ENCODE data around the gene GNPTG. TPM values are rescaled to one million over a fixed set of nuclear protein-coding genes. Genes with fewer than 3 reads are reported as not detected.

The GNPTG gene
- polyA plus RNA-seq, 1 experiment, result 113 TPM

- ChIA-PET CTCF (no interaction called here), POLR2A (no interaction called here)
- DNase-seq (ENCODE audit: low read depth), result no peak
- Histone ChIP-seq H3K36me3 (ENCODE audit: control insufficient read depth, insufficient read depth, low read length) (no peaks in the 10 kb centered on the region), H3K27me3 (ENCODE audit: control insufficient read depth, insufficient read depth, low read length) (no peaks in the 10 kb centered on the region; the same call in 1 of the 2 replicates), H3K4me3 (ENCODE audit: low read depth, low read length) (no peak overlapping the region)
- TF ChIP-seq CTCF (IDR thresholded peaks at IDR 0.05; ENCODE audit: insufficient read depth, low read depth, low read length), result no peak
These were observed 10.8 kb upstream of the GNPTG start for GRCh38 chr16:1340730-1341494.

GRCh38 chr16:1341495-1342420 is 10.0 kb upstream of the GNPTG start:
- TF ChIP-seq CTCF (IDR thresholded peaks at IDR 0.05; ENCODE audit: insufficient read depth, low read depth, low read length), result no peak
- ChIA-PET POLR2A (no interaction called here), CTCF (no interaction called here)
- H3K4me3 ChIP-seq (ENCODE audit: low read depth, low read length), result no peak overlapping the region
- DNase-seq (ENCODE audit: low read depth), result no peak
- no peaks in the 10 kb centered on the region for H3K27me3 ChIP-seq (ENCODE audit: control insufficient read depth, insufficient read depth, low read length)
- no peaks in the 10 kb centered on the region for H3K36me3 ChIP-seq (ENCODE audit: control insufficient read depth, insufficient read depth, low read length)

- CTCF ChIA-PET, result interaction anchor here (0.7 kb wide), 1 partner anchor 530 kb away, joined by 3 read pairs; no protein-coding TSS in a partner anchor
- TF ChIP-seq CTCF (IDR thresholded peaks at IDR 0.05; ENCODE audit: insufficient read depth, low read depth, low read length), result no peak
- no peaks in the 10 kb centered on the region; the same call in 1 of the 2 replicates for H3K36me3 ChIP-seq (ENCODE audit: control insufficient read depth, insufficient read depth, low read length)
- POLR2A ChIA-PET, result interaction anchor here (0.6 kb wide), 1 partner anchor 41 kb away, joined by 6 read pairs; no protein-coding TSS in a partner anchor
- no peaks in the 10 kb centered on the region for H3K27me3 ChIP-seq (ENCODE audit: control insufficient read depth, insufficient read depth, low read length)
- DNase-seq (ENCODE audit: low read depth), result peak; percentile 31
- no peak overlapping the region for H3K4me3 ChIP-seq (ENCODE audit: low read depth, low read length)
These were observed 9.0 kb upstream of the GNPTG start for GRCh38 chr16:1342526-1343427.

- no peak for DNase-seq (ENCODE audit: low read depth)
- Histone ChIP-seq H3K27me3 (ENCODE audit: control insufficient read depth, insufficient read depth, low read length) (no peaks in the 10 kb centered on the region), H3K36me3 (ENCODE audit: control insufficient read depth, insufficient read depth, low read length) (peaks cover 3% of the 10 kb centered on the region; the same call in 1 of the 2 replicates), H3K4me3 (ENCODE audit: low read depth, low read length) (no peak overlapping the region)
- TF ChIP-seq CTCF (IDR thresholded peaks at IDR 0.05; ENCODE audit: insufficient read depth, low read depth, low read length), result no peak
- ChIA-PET CTCF (interaction anchor here (0.7 to 1.3 kb wide), 4 partner anchors 21 to 531 kb away, joined by 3 to 4 read pairs (median 4); no protein-coding TSS in a partner anchor), POLR2A (no interaction called here)
These were observed 8.1 kb upstream of the GNPTG start for GRCh38 chr16:1343428-1344242.

Data from BJ (cell line).